HG03039 (cell line): Measurements from ENCODE around the gene FADS1.

Experiments used
- ATAC-seq: cut with Tn5 transposase; IDR thresholded peaks from one replicate; pipeline ENCODE4 v1.9.1; 2021; ENCODE audit warnings: mild to moderate bottlenecking, moderate library complexity; ENCODE audit not compliant: unreplicated experiment

FADS1 gene

DNA sequence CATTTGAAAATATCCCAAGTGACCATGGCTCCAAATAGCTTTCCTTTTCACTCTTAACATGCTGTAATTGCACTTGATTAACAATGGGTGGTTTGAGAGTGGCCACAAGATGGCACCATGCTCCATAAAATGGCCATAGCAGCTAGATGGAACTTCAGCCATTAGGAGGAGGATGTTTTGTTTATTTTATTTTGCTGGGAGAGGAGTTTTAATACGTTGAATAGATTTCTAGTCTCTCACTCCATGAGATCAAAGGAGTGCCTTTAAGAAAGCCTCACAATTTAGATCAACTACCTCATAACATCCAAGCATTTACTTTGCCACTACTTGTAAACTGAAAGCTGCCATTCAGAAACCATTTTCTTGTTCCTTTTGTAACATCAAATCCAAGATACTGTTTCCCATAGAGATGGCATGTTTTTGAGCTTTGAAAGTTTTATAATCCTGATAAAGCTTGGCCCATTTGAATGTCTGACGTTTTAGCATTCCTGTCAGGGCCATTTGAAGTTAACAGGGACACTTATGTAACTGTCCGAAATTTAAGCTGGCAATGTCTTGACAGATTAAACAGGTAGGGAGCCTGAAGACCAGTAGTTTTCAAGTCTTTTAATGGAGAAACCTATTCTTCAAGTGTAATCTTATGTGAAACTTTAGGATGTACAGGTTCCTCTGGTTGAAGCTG is 19.4 kb downstream of the FADS1 start:
- ATAC-seq: no peak

DNA sequence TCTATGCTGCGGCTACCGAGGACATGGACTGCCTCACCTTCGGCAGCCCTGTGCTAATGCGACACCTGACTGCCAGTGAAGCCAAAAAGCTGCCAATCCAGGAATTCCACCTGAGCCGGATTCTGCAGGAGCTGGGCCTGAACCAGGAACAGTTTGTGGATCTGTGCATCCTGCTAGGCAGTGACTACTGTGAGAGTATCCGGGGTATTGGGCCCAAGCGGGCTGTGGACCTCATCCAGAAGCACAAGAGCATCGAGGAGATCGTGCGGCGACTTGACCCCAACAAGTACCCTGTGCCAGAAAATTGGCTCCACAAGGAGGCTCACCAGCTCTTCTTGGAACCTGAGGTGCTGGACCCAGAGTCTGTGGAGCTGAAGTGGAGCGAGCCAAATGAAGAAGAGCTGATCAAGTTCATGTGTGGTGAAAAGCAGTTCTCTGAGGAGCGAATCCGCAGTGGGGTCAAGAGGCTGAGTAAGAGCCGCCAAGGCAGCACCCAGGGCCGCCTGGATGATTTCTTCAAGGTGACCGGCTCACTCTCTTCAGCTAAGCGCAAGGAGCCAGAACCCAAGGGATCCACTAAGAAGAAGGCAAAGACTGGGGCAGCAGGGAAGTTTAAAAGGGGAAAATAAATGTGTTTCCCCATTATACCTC is 20.8 kb downstream of the FADS1 start:
- ATAC-seq: no peak

DNA sequence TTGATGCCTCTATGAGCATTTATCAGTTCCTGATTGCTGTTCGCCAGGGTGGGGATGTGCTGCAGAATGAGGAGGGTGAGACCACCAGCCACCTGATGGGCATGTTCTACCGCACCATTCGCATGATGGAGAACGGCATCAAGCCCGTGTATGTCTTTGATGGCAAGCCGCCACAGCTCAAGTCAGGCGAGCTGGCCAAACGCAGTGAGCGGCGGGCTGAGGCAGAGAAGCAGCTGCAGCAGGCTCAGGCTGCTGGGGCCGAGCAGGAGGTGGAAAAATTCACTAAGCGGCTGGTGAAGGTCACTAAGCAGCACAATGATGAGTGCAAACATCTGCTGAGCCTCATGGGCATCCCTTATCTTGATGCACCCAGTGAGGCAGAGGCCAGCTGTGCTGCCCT is 21.3 kb downstream of the FADS1 start:
- no peak for ATAC-seq

DNA sequence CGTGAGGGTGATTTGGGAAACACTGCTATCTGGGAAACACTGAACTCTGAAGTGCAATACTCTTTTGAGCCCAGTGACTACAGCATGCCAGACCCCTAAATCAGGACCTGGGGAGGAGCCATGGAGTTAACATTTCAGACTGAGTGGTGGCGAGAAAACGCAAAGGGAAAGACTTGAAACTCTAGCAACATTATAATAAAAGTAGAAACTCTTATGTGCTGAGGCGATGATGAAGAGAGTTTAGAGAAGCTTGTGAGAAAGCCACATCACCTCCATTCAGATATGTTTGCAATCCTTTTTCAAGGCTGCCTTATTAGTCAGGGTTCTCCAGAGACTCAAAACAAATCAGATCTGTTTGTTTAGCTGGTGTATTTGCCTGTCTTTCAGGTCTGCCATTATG is 22.2 kb downstream of the FADS1 start:
- ATAC-seq: no peak

DNA sequence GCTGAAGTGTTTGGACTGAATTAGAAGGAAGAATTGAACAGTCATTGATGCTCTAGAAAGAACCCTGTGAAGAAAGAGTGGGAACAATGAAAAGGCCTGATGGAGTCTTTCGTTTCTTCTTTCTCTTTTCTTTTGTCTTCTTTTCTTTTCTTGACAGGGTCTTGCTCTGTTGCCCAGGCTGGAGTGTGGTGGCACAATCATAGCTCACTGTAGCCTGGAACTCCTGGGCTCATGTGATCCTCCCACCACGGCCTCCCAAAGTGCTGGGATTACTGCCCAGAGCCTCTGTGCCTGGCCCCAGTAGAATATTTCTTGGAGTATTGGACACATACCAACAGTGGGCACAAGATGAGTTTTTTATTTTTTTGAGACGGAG is 23.0 kb downstream of the FADS1 start:
- ATAC-seq: no peak

DNA sequence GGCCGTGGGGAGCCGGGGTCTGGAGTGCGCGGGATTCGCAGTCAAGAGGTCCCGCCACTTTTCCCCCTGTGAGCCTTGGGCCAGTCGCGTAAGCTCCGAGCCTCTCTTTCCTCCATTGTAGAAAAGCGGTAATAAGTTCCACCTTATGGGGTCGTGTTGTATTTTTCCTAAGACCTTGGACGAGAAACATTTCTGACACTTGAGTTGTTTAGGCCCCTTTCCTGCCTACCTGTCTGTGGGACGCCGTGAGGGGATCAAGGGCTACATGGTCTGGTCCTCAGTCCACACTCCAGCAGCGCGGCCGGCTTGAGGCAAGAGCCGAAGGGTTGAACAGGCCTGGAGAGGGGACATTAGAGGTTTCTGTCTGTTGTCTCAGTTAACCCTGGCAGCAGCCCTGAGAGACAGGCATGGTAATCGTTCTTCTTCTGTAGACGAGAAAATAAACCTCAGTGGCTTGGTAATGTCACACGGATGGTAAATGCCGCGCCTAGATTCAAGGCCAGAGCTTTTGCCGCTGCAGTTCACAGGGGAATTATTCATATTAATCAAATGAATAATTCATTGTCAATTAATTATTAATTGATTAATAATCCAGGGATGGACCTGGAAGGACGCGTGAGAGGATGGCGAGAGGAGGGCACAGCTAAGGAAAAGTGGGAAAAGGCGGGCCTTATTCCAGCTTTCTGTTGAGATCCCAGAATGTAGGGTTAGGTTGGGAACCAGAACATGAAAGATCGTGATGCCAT is 23.5 kb downstream of the FADS1 start:
- peak; percentile 3 for ATAC-seq

DNA sequence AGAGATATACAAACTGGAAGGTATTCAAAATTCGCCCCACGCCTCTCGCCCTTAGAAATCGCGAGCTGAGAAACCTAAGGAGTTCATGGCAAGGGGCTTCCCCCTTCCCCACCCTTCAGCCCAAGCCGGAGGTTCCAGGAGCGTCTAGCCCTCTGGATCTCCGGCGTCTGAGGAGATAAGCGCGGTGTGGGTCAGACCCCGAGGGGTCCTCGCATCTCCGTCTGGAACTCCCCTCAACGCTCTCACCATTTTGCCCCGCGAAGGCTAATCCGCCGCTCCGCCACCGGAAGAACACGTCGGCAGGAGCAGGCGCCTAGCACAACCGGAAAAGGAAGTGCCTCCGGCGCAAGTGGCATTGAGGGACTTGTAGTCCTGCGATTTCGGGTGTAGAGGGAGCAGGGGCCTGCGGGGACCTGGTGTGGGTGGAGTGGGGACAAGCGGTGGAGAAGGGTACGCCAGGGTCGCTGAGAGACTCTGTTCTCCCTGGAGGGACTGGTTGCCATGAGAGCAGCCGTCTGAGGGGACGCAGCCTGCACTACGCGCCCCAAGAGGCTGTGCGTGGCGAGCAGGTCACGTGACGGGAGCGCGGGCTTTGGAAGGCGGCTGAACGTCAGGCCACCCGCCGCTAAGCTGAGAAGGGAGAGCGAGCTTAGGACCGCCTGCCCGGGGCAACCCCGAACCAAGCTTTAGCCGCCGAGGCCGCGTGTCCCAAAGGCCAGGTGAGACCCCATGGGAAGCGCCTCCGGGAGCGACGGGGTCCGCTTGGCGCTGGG is 24.3 kb downstream of the FADS1 start, which contains the start of the genes FEN1 and TMEM258:
FEN1 (plus strand) TSS at position 602 of the 773 bp plus-strand sequence. CDS start 2,451 bp downstream, outside the sequence.
TMEM258 (minus strand) TSS at position 290 of the 773 bp plus-strand sequence; CDS start at position 249, 41 bp downstream.
- peak; percentile 84 for ATAC-seq

DNA sequence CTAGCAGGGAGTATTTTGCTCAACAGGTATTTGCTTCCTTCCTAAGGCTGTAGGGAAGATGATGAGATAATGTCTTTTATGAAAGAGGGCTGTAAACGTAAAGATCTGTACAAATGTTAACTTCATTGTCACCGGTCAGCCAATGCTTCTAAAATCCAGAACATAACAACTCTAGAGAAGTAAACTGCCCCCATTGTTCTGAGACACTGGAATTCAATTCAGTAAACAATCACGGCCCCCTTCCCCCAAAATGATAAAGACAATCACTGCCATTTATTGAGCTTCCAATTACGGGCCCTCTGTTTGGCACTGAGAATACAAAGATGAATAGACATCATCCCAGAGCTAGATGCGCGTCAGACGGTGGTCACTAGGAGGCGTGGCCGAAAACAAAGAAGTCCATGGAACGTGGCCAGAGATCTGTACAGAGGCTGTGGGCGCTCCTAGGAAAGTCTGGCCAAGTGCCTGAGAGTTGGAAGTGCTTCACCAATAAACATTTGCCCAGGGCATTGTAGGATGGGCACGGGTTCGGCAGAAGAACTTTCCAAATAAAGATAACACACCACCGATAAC is 25.0 kb downstream of the FADS1 start:
- ATAC-seq: peak; percentile 23

DNA sequence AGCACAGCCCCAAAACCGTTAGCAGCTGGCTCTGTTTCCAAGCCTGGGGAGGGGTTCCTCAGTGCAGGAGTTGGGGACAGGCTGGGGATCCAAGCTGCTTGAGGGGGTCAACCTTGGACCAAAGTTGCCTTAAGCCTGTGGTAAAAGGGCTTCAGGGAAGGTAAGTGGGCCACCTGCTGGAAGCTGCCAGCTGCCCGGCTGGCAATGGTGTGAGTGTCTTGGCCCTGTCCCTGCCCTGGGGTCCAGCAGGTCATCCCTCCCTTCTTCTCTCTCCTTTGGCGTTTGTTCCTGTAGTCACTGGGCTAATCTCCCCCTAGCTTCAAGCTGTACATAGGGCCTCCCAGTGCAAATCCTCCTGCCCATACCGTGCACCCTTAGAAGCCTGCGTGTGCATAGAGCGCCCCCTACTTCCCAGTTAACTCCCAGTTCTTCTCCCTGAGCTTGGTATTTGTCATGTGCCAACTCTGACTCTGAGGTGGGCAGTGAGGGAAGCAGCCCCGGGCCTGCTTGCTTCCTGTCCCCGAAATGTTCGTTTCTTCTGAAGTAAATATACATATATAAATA is 28.8 kb downstream of the FADS1 start:
- no peak for ATAC-seq

DNA sequence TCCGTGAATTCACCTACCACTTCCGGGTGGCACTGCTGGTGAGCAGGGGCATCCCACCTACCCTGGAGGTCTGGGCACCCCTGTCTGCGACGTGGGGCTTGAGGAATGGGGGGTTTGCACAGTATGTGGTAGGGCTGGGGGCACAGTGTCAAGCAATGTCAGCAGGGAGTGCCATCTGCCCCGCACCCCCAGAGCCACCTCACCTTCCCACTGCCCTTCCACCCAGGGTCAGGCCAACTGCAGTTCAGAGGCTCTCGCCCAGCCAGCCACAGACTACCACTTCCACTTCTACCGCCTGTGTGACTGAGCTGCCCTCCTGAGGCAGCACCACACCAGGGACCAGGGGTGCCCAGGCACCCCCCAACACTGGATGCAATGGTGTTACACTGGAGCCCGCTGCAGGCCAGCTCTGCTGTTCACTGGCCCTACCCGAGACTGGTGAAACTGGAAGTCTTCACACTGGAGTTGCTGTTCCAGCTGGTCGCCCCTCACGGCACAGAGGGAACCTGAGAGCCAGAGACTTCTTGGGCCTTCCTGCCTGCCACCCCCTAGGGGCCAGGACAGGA is 30.9 kb downstream of the FADS1 start:
- ATAC-seq: no peak

DNA sequence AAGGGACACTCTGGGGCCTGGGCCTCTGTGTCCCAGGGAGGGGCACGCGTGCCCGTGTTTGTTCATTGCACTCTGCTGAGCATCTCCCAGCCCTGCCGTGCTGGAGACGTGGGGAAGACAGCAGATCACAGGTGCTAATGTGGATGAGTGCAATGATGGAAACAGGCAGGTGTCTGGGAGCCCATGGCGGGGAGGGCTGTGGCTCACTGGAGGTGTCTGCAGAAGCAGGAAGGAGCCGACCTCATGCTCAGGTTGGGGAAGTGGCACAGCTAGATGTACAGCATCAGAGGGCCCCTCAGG is 32.3 kb downstream of the FADS1 start:
- no peak for ATAC-seq

DNA sequence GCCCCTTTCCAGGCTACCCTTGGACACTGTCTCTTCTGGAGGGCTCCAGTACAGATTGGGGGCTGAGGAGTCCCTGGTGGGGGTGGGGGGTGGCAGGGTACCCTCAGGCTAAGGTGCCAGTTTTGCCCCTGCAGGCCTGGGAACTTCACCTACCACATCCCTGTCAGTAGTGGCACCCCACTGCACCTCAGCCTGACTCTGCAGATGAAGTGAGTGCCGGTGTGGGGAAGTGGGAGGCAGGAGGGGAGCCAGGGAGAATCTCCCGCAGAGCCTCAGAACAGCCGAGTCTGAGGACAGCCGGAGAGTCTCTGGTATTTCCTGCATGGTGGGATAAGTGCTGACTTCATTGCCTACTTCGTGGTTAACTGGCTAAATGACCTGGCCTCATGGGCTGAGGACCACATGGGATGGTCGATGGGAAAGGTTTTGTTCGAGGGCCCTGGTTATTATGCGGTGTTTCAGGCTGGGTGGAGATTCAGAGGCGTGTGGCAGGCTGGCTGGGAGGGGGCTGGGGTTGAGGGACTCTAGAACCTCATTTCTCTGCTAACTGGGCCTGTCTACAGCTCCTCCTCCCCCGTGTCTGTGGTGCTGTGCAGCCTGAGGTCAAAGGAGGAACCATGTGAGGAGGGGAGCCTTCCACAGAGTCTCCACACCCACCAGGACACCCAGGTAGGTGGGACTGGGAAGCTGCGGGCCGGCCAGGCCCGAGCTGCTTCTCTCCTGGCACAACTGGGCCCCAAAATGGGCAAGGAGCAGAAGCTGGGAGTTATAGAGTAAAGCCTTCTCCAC is 32.9 kb downstream of the FADS1 start:
- ATAC-seq: no peak

DNA sequence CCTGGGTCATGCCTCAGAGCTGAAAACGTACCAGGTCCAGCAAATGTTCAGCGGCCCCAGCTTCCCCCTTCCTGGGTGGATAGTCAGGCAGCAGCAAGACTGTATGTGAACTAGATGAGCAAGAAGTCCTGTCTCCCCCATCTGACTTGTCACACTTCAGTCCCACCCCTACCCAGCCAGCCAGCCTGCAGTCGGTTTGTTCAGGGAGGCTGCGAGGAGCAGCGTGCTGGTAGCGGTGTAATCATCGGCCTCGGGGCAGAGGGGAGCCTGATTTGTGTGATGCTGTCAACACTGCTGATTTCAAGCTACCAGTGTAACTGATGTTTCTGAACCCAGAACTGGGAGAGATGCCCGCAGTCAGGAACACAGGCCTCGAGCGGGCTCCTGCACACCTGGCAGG is 34.0 kb downstream of the FADS1 start:
- ATAC-seq: no peak

DNA sequence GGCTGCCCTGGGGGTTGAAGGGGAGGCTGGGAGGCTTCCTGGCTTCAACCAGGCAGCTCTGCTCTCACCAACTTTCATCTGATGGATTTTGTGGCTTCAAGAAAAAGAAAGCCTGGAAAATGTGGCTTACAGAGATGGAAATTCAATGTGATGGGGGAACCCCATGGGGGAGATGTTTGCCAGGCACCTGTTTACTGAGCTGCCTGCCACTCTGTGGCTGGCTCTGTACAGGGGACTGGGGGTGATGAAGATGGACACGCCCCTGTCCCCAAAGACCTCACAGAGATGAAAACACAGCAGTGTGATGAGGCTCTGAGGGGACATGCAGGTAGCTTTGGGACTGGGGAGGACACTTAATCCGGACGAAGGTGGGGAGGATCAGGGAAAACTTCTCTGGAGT is 34.5 kb downstream of the FADS1 start:
- ATAC-seq: no peak

DNA sequence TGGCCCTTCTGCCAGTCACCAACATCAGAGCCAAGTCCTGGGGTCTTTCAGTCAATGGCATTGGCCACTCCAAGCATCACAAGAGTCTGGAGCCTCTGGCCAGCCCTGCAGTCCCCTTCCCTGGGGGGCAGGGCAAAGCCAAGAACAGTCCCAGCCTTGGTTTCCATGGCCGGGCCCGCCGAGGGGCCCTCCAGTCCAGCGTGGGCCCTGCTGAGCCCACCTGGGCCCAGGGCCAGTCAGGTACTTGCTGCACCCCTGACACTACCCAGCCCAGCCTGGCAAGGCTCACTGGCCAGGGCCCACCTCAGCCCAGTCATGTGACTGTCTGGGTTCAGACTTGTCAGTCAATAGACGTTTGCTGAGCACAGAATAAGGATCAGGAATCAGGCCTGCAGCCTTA is 35.2 kb downstream of the FADS1 start:
- no peak for ATAC-seq

DNA sequence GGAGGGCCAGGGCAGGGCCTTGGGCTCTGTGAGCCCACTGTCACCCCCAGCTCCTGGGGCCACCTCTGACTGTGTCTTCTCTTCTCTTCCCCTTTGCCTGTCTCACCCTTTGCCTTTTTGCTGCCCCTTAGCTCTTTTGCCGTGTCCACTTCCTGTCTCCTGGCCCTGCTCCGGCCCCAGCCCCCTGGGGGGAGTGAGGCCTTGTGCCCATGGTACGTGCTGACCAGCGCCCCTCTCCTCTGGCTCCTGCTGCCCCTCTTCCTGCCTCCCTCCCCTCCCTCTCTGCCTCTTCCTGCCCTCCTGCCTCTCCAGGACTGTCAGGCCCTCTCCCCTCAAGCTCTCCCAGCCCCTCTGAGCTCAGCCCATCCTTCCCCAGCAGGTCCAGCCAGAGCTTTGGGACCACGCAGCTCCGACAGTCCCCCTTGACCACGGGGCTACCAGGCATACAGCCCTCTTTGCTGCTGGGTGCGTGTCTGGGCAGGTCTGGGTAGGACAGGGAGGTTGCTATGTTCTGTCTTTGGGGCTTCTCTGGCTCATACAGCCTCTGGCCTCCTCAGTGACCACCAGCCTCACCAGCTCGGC is 36.1 kb downstream of the FADS1 start:
- ATAC-seq: no peak

DNA sequence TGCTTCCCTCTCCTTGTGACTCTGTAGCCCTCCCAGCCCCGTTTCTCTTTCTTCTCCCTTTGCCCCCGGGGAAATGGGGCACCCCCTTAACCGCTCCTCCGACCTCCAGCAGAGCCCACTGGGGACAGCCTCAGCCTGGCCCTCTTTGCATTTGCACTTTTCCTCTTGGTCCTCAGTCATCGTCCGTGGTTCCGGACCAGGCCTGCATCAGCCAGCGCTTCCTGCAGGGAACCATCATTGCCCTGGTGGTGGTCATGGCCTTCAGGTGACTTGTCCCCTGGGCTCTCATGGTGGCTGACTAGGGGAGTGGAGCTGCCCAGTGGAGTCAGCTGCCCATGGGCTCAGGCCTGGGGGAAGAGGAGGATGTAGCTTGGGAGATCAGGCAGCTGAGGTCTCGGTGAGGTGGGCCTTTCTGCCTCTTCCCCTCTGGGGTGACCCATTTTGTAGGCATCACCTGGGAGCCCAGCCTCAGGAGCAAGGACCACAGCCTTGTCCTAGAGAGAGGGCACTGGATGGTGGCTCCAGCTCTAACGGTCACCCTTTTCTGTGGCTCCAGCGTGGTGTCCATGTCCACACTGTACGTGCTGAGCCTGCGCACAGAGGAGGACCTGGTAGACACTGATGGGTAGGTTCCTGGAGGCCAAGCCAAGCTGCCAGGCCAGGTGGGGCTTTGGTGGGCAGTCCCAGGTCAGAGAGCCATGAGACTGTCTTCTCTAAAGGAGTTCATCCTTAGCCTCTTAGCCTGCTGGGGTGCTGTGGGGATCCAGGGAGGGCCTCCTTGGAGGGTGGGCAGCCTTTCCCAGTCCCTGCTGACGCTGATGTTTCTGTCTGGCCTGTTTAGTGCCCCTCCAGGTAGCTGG is 36.9 kb downstream of the FADS1 start:
- no peak for ATAC-seq

DNA sequence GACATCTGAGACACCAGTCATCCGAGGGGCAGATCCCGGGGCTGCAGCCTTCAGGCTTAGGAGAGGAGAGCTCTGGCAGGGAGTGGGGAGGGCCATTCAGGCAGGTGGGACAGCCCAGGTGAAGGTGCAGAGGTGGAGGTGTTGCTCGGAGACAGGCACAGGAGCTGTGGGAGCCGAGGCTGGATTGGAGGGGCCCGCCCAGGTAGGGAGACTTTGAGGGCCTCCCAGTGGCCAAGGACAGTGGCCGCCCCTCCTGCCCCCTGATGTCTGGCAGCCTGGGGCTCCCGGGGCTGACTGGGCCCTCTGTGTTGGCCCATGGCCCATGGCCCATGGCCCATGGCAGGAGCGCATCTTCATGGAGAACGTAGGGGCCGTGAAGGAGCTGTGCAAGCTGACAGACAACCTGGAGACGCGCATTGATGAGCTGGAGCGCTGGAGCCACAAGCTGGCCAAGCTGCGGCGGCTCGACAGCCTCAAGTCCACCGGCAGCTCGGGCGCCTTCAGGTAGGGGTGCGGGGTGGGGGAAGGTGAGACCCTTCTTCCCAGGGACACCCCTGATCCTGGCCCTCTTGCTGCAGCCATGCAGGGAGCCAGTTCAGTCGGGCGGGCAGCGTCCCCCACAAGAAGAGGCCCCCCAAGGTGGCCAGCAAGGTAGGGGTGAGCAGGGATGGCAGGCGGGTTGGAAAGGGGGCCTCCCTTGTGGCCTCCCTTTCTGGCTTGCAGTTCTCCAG is 37.7 kb downstream of the FADS1 start:
- ATAC-seq: no peak
